ENCODE measurements around the gene ERAP2. TPM values are rescaled to one million over a fixed set of nuclear protein-coding genes. Genes with fewer than 3 reads are reported as not detected.
"Not testable (repeated sequence)": the region's sequence is repeated elsewhere in the genome, so short reads cannot be mapped to it uniquely, and the experiment has no call there.

Gene ERAP2
- total RNA-seq, 4 donors from 2014 or later, result 50.3 to 82.8 (median 70.8) TPM

DNA sequence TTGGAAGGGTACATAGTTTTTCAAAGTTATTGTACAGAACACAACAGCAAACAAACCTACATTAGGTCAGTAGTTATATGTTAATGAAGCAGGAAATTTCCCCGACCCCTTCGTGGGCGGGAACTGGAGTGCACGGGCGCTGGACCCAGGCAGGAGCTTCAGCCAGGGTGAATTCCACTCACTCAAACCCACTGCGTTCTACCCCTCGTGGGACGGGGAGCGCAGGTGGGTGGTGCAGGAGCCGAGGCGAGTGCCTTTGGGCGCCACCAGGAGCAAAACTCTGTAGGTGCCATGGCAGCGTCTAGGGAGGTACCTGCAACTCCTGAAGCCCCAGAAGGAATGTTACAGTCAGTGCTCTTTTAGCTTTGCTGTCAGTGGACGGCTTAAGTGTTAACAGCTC lies 39.0 kb upstream of the ERAP2 start:
- DNase-seq, result no peak
- H3K4me3 ChIP-seq, result no peak overlapping the region
- H3K27ac ChIP-seq, result no peak overlapping the region
- no peaks in the 10 kb centered on the region for H3K27me3 ChIP-seq
- H3K36me3 ChIP-seq, result no peaks in the 10 kb centered on the region
- peaks cover 0 to 15% (median 0%) of the 10 kb centered on the region in 4 donors for H3K4me1 ChIP-seq
- no peak for TF ChIP-seq POLR2A (IDR thresholded peaks at IDR 0.05)
- TF ChIP-seq, protein P1, sequence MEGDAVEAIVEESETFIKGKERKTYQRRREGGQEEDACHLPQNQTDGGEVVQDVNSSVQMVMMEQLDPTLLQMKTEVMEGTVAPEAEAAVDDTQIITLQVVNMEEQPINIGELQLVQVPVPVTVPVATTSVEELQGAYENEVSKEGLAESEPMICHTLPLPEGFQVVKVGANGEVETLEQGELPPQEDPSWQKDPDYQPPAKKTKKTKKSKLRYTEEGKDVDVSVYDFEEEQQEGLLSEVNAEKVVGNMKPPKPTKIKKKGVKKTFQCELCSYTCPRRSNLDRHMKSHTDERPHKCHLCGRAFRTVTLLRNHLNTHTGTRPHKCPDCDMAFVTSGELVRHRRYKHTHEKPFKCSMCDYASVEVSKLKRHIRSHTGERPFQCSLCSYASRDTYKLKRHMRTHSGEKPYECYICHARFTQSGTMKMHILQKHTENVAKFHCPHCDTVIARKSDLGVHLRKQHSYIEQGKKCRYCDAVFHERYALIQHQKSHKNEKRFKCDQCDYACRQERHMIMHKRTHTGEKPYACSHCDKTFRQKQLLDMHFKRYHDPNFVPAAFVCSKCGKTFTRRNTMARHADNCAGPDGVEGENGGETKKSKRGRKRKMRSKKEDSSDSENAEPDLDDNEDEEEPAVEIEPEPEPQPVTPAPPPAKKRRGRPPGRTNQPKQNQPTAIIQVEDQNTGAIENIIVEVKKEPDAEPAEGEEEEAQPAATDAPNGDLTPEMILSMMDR (IDR thresholded peaks at IDR 0.05), result no peak
- H3K9me3 ChIP-seq, result no peaks in the 10 kb centered on the region

- H3K9me3 ChIP-seq, result no peaks in the 10 kb centered on the region
- no peak for DNase-seq
- no peaks in the 10 kb centered on the region for H3K27me3 ChIP-seq
- H3K36me3 ChIP-seq, result no peaks in the 10 kb centered on the region
- TF ChIP-seq, protein P1 (IDR thresholded peaks at IDR 0.05), result no peak
- TF ChIP-seq POLR2A (IDR thresholded peaks at IDR 0.05), result no peak
- H3K4me1 ChIP-seq, result peaks cover 0 to 15% (median 0%) of the 10 kb centered on the region in 4 donors
- no peak overlapping the region for H3K4me3 ChIP-seq
- H3K27ac ChIP-seq, result peak overlapping the region in 1 of 4 donors; percentile 54
These were observed 37.9 kb upstream of the ERAP2 start for GRCh38 chr5:96838201-96839070.

GRCh38 chr5:96839071-96839592 lies 37.2 kb upstream of the ERAP2 start:
- H3K9me3 ChIP-seq, result no peaks in the 10 kb centered on the region
- H3K36me3 ChIP-seq, result no peaks in the 10 kb centered on the region
- TF ChIP-seq, protein P1 (IDR thresholded peaks at IDR 0.05), result no peak
- TF ChIP-seq POLR2A (IDR thresholded peaks at IDR 0.05), result no peak
- peaks cover 0 to 15% (median 0%) of the 10 kb centered on the region in 4 donors for H3K4me1 ChIP-seq
- H3K27ac ChIP-seq, result peak overlapping the region in 1 of 4 donors; percentile 54
- DNase-seq, result no peak
- H3K27me3 ChIP-seq, result no peaks in the 10 kb centered on the region
- H3K4me3 ChIP-seq, result no peak overlapping the region

DNA sequence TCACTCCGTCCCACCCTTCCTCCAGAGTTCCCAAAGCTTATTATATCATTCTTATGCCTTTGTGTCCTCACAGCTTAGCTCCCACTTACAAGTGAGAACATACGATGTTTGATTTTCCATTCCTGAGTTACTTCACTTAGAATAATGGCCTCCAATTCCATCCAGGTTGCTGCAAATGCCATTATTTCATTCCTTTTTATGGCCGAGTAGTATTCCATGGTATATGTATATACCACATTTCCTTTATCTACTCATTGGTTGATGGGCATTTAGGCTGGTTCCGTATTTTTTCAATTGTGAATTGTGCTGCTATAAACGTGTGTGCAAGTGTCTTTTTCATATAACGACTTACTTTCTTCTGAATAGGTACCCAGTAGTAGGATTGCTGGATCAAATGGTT lies 34.4 kb upstream of the ERAP2 start:
- not testable (repeated sequence) for H3K27ac ChIP-seq, DNase-seq, H3K4me3 ChIP-seq, H3K9me3 ChIP-seq, H3K27me3 ChIP-seq, H3K36me3 ChIP-seq
- H3K4me1 ChIP-seq, result peaks cover 0 to 15% (median 0%) of the 10 kb centered on the region in 4 donors

DNA sequence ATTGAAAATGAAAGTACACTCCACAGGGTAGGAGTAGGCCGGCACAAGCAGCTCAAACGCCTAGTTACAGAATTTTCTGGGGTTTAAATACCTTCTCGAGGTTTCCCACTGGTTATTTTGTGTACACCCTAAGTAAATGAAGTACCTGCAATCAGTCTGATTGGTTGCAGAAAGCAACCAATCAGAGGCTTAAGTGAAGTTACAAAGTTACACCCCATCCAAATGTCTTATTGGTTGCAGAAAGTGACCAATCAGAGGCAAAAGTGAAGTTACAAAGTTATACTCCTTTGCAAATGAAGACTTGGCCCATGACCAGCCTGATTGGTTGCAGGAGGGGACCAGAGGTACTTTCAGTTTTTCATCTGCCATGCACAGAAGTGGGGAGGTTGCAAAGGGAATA lies 33.2 kb upstream of the ERAP2 start:
- Histone ChIP-seq H3K4me1 (peaks cover 0 to 13% (median 0%) of the 10 kb centered on the region in 4 donors), H3K4me3 (no peak overlapping the region), H3K36me3 (no peaks in the 10 kb centered on the region), H3K9me3 (no peaks in the 10 kb centered on the region), H3K27ac (no peak overlapping the region), H3K27me3 (no peaks in the 10 kb centered on the region)
- TF ChIP-seq POLR2A (IDR thresholded peaks at IDR 0.05), result no peak
- TF ChIP-seq, protein P1 (IDR thresholded peaks at IDR 0.05), result no peak
- DNase-seq, result no peak

- Histone ChIP-seq H3K36me3 (no peaks in the 10 kb centered on the region), H3K27ac (no peak overlapping the region), H3K4me3 (no peak overlapping the region), H3K9me3 (no peaks in the 10 kb centered on the region), H3K27me3 (peaks cover 0 to 3% of the 10 kb centered on the region in 2 donors), H3K4me1 (no peaks in the 10 kb centered on the region)
- no peak for DNase-seq
- TF ChIP-seq, protein P1 (IDR thresholded peaks at IDR 0.05), result no peak
- no peak for TF ChIP-seq POLR2A (IDR thresholded peaks at IDR 0.05)
These were observed 31.8 kb upstream of the ERAP2 start for GRCh38 chr5:96844481-96844990.
